ENCODE measurements around the gene CIDEB. TPM values are rescaled to one million over a fixed set of nuclear protein-coding genes. Genes with fewer than 3 reads are reported as not detected.

CIDEB gene
- total and polyA plus RNA-seq, 9 of the 15 experiments (the other 6 are each of a cell fraction or from before 2014, with no cell fraction given) = 0.03 to 0.35 (median 0.09) TPM; not detected in 3

DNA sequence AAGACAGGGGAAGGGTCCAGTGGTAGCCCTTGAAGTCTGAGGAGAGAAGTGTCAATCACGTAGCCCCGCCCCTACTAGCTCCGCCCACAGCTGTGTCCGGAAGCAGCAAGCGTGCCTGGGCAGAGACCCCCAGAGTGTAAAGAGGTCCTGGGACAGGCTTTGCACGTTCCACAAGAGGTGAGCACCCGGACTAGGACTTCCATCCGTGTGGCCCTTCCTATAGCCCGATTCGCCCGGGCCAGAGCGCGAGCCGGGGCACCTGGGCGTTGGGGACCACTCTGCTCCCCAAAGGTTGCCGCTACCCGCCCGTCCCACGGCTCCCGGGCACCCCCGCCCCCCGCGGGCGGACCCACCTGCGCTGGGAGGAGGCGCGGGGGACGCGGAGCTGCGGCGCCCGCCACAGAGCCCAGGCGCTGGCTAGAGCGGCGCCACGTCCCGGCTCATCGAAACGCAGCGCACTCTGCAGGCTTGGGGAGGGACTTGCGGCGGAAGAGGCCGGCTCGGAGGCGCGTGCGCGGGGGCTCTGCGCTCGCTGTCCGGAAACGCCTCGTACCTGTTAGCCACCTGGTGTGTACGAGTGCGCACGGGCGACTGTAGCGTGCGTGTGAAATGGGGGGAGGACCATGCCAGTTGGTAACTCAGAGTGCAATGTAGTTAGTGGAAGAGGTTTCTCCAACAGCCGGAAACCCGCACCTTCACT lies 36.5 kb downstream of the CIDEB start, which contains the start of gene RABGGTA (continued):
- TF ChIP-seq ZNF165 (CRISPR knock-in tag; IDR thresholded peaks at IDR 0.05; ENCODE audit: borderline replicate concordance) (no peak), LCOR (CRISPR knock-in tag; IDR thresholded peaks at IDR 0.05) (no peak), ZFPM2 (CRISPR knock-in tag; IDR thresholded peaks at IDR 0.05) (no peak), TARDBP (IDR thresholded peaks at IDR 0.05) (peak; percentile 45; the same call in 1 of the 2 replicates), MTF1 (CRISPR knock-in tag; IDR thresholded peaks at IDR 0.05; ENCODE audit: borderline replicate concordance) (no peak), ETV6 (IDR thresholded peaks at IDR 0.05; ENCODE audit: borderline replicate concordance in 1 of 2, low read depth in 2 of 2, low read length in 1 of 2) (no peak), ETV6 (CRISPR knock-in tag; IDR thresholded peaks at IDR 0.05; ENCODE audit: borderline replicate concordance) (no peak), SAFB2 (IDR thresholded peaks at IDR 0.05; ENCODE audit: borderline replicate concordance, low read depth, low read length, severe bottlenecking) (no peak), E2F5 (CRISPR knock-in tag; IDR thresholded peaks at IDR 0.05) (no peak), HMBOX1 (IDR thresholded peaks at IDR 0.05) (no peak), BCL6 (CRISPR knock-in tag; IDR thresholded peaks at IDR 0.05) (no peak), HIVEP1 (CRISPR knock-in tag; IDR thresholded peaks at IDR 0.05) (no peak), HINFP (tag; conservative IDR thresholded peaks at IDR 0.05; ENCODE audit: low read depth) (no peak), SMAD3 (CRISPR knock-in tag; conservative IDR thresholded peaks at IDR 0.05) (no peak)
- TF ChIP-seq, protein P1, sequence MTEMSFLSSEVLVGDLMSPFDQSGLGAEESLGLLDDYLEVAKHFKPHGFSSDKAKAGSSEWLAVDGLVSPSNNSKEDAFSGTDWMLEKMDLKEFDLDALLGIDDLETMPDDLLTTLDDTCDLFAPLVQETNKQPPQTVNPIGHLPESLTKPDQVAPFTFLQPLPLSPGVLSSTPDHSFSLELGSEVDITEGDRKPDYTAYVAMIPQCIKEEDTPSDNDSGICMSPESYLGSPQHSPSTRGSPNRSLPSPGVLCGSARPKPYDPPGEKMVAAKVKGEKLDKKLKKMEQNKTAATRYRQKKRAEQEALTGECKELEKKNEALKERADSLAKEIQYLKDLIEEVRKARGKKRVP (CRISPR knock-in tag; IDR thresholded peaks at IDR 0.05) = no peak
- TF ChIP-seq, protein P2, sequence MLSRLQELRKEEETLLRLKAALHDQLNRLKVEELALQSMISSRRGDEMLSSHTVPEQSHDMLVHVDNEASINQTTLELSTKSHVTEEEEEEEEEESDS (CRISPR knock-in tag; IDR thresholded peaks at IDR 0.05) = no peak
- TF ChIP-seq, protein P3, sequence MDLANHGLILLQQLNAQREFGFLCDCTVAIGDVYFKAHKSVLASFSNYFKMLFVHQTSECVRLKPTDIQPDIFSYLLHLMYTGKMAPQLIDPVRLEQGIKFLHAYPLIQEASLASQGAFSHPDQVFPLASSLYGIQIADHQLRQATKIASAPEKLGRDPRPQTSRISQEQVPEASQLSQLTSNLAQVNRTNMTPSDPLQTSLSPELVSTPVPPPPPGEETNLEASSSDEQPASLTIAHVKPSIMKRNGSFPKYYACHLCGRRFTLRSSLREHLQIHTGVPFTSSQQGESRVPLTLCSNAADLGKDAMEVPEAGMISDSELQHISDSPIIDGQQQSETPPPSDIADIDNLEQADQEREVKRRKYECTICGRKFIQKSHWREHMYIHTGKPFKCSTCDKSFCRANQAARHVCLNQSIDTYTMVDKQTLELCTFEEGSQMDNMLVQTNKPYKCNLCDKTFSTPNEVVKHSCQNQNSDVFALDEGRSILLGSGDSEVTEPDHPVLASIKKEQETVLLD (IDR thresholded peaks at IDR 0.05) = peak; percentile 84; the same call in 1 of the 2 replicates
- TF ChIP-seq, protein P4, sequence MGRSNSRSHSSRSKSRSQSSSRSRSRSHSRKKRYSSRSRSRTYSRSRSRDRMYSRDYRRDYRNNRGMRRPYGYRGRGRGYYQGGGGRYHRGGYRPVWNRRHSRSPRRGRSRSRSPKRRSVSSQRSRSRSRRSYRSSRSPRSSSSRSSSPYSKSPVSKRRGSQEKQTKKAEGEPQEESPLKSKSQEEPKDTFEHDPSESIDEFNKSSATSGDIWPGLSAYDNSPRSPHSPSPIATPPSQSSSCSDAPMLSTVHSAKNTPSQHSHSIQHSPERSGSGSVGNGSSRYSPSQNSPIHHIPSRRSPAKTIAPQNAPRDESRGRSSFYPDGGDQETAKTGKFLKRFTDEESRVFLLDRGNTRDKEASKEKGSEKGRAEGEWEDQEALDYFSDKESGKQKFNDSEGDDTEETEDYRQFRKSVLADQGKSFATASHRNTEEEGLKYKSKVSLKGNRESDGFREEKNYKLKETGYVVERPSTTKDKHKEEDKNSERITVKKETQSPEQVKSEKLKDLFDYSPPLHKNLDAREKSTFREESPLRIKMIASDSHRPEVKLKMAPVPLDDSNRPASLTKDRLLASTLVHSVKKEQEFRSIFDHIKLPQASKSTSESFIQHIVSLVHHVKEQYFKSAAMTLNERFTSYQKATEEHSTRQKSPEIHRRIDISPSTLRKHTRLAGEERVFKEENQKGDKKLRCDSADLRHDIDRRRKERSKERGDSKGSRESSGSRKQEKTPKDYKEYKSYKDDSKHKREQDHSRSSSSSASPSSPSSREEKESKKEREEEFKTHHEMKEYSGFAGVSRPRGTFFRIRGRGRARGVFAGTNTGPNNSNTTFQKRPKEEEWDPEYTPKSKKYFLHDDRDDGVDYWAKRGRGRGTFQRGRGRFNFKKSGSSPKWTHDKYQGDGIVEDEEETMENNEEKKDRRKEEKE (IDR thresholded peaks at IDR 0.05; ENCODE audit: borderline replicate concordance in 1 of 2, control insufficient read depth in 1 of 2, low read depth in 2 of 2, low read length in 1 of 2) = 0 out of 4 replicates have a peak, but pooled peaks of 1 of the 2 experiments have one; percentile 63

Data from K562 (cell line).